Activated B cell treated with CpG ODN at 0.5 μM for 24 hours (primary cell): Measurements from ENCODE around the gene ZNF85. TPM values are rescaled to one million over a fixed set of nuclear protein-coding genes. Genes with fewer than 3 reads are reported as not detected.
"Not testable (repeated sequence)": the region's sequence is repeated elsewhere in the genome, so short reads cannot be mapped to it uniquely, and the experiment has no call there.

ENCODE experiments used
- ATAC-seq: fragments of 200-7000 bp; cut with Tn5 transposase; one replicate; pipeline ENCODE4 v1.10.0; 2021; ENCODE audit warnings: low read depth, mild to moderate bottlenecking, moderate library complexity
- CTCF ChIA-PET: fragments of 350-600 bp; sonication (Branson Sonifier 250); formaldehyde crosslinking; loops from one replicate; lab custom pipeline; 2021; ENCODE audit warnings: antibody characterized with exemption; lab: Charles Lee
- POLR2A ChIA-PET: fragments of 350-600 bp; sonication (Branson Sonifier 250); formaldehyde crosslinking; loops from one replicate; lab custom pipeline; 2021; ENCODE audit warnings: antibody characterized with exemption; lab: Charles Lee
- DNase-seq: peaks from one replicate; pipeline ENCODE4 v3.0.0; 2022
- H3K27ac Mint-ChIP-seq: one replicate; pipeline ENCODE4 v1.8.0; 2020; ENCODE audit warnings: mixed read lengths
- H3K27me3 Mint-ChIP-seq: one replicate; pipeline ENCODE4 v1.8.0; 2021; ENCODE audit warnings: mixed read lengths
- H3K36me3 Mint-ChIP-seq: one replicate; pipeline ENCODE4 v1.8.0; 2021; ENCODE audit warnings: low read depth, mixed read lengths
- H3K4me1 Mint-ChIP-seq: one replicate; pipeline ENCODE4 v1.8.0; 2021; ENCODE audit warnings: mixed read lengths
- H3K4me3 Mint-ChIP-seq: one replicate; pipeline ENCODE4 v1.8.0; 2020; ENCODE audit warnings: mild to moderate bottlenecking, mixed read lengths
- H3K9me3 Mint-ChIP-seq: one replicate; pipeline ENCODE4 v1.8.0; 2020; ENCODE audit warnings: mixed read lengths
- intact Hi-C: fragments of 100-400 bp; cut with micrococcal nuclease; formaldehyde crosslinking; loops from one replicate; pipeline ENCODE4 v1.15.1; 2024
- total RNA-seq: library from RNA; stranded (reverse); gene quantifications from 2 replicates; pipeline ENCODE4 v1.2.3, GENCODE V29; 2022
- TF ChIP-seq, protein P1 (sequence below): fragments of 200-600 bp; IDR thresholded peaks from one replicate; pipeline ENCODE4 v1.8.0; 2022; ENCODE audit warnings: antibody characterized with exemption, mild to moderate bottlenecking

Gene ZNF85
- total RNA-seq, 1 donor from 2014 or later, result 18.1 TPM

DNA sequence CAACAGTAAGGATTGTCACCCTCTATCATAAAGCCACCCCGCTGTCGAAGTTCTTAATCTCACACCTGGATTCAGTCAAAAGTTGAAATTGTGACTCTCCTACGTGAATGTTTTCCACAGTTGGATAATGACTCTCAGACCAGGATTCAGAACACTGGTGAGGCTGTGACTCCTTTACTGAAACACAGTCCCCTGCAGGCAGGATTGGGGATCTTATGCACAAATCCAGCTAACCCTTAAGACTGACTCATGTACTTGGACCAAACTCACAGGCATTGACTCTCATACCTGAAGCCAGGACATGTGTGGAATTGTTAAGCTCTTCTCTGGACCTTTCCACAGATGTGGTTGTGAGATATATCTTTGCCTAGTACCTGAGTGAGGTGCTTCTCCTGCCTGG is 46.8 kb downstream of the ZNF85 start:
- intact Hi-C loops, result no loop called here
- Mint-ChIP-seq H3K27me3 (no peaks in the 10 kb centered on the region), H3K9me3 (no peaks in the 10 kb centered on the region), H3K4me3 (no peak overlapping the region), H3K4me1 (peaks cover 19% of the 10 kb centered on the region), H3K27ac (no peak overlapping the region), H3K36me3 (no peaks in the 10 kb centered on the region)
- TF ChIP-seq, protein P1, sequence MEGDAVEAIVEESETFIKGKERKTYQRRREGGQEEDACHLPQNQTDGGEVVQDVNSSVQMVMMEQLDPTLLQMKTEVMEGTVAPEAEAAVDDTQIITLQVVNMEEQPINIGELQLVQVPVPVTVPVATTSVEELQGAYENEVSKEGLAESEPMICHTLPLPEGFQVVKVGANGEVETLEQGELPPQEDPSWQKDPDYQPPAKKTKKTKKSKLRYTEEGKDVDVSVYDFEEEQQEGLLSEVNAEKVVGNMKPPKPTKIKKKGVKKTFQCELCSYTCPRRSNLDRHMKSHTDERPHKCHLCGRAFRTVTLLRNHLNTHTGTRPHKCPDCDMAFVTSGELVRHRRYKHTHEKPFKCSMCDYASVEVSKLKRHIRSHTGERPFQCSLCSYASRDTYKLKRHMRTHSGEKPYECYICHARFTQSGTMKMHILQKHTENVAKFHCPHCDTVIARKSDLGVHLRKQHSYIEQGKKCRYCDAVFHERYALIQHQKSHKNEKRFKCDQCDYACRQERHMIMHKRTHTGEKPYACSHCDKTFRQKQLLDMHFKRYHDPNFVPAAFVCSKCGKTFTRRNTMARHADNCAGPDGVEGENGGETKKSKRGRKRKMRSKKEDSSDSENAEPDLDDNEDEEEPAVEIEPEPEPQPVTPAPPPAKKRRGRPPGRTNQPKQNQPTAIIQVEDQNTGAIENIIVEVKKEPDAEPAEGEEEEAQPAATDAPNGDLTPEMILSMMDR, result no peak
- no peak for ATAC-seq
- POLR2A ChIA-PET, result no interaction called here
- CTCF ChIA-PET, result no interaction called here
- DNase-seq, result no peak

- POLR2A ChIA-PET, ATAC-seq, intact Hi-C loops, H3K27me3 Mint-ChIP-seq, H3K4me1 Mint-ChIP-seq, H3K4me3 Mint-ChIP-seq, H3K36me3 Mint-ChIP-seq, DNase-seq, CTCF ChIA-PET, H3K27ac Mint-ChIP-seq: not testable (repeated sequence)
- H3K9me3 Mint-ChIP-seq, result peaks cover 24% of the 10 kb centered on the region
These were observed 69.7 kb downstream of the ZNF85 start for GRCh38 chr19:20992788-20993187.

GRCh38 chr19:20999731-21000352 is 76.8 kb downstream of the ZNF85 start:
- Mint-ChIP-seq H3K36me3 (no peaks in the 10 kb centered on the region), H3K27ac (peak overlapping the region; percentile 70), H3K4me3 (peak overlapping the region; percentile 91), H3K27me3 (no peaks in the 10 kb centered on the region), H3K9me3 (no peaks in the 10 kb centered on the region), H3K4me1 (peaks cover 6% of the 10 kb centered on the region)
- DNase-seq (peak; percentile 74), ATAC-seq (peak; percentile 100)
- TF ChIP-seq, protein P1, result no peak
- ChIA-PET POLR2A (interaction anchor here (0.6 to 1.6 kb wide), 13 partner anchors 21 to 921 kb away, joined by 3 to 33 read pairs (median 6); partner anchors contain the start of genes ZNF429, ZNF430, ZNF431 and ZNF486), CTCF (interaction anchor here (0.6 kb wide), 1 partner anchor 613 kb away, joined by 4 read pairs; no protein-coding TSS in a partner anchor)
- intact Hi-C loops, result loop anchor here (1.0 to 5.0 kb wide), 5 partner anchors 20 to 339 kb away; partner anchors contain the start of genes ZNF430, ZNF431, ZNF626 and ZNF714

Other genes with a start within 250 kb of the ZNF85 start
- gene ZNF66, start 146.9 kb upstream of the ZNF85 start, total RNA-seq, result 17.5 and 19.1 TPM in 2 replicates
- 36.4 and 39.8 TPM in 2 replicates for gene ZNF430, start 97.4 kb downstream of the ZNF85 start, total RNA-seq
- 11.1 and 12.5 TPM in 2 replicates for gene ZNF714, start 159.0 kb downstream of the ZNF85 start, total RNA-seq
- 33.2 and 34.9 TPM in 2 replicates for gene ZNF431, start 218.8 kb downstream of the ZNF85 start, total RNA-seq